ENCODE data around the gene PHTF2.
"Not testable (repeated sequence)": the region's sequence is repeated elsewhere in the genome, so short reads cannot be mapped to it uniquely, and the experiment has no call there.

Gene PHTF2

GRCh38 chr7:77831953-77832352 is 33.4 kb downstream of the PHTF2 start:
- DNase-seq, result no peak

DNA sequence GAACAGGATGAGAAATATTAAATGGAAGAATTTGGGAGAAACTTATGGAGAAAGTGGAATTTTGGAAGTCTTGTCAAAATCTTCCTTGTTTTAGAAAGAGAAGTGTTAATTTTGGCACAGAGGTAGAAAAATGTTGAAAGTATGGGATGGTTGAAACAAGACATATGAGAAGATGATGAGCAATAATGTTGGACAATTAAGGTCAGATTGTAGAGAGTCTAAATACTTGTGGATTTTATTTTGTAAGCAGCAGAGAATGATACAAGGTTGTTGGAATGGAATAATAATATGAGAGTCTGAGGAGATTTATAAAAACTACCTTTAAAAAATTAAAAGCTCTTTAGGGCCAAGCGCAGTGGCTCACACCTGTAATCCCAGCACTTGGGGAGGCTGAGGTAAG is 34.6 kb downstream of the PHTF2 start:
- no peak for DNase-seq

DNA sequence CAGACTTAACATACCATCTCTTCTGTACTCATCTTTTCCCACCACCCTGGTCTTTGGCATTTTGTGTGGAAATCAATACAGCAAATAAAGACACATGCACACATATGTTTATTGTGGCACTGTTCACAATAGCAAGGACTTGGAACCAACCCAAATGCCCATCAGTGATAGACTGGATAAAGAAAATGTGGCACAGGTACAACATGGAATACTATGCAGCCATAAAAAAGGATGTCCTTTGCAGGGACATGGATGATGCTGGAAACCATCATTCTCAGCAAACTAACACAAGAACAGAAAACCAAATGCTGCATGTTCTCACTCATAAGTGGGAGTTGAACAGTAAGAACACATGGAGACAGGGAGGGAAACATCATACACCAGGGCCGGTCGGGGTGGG is 37.9 kb downstream of the PHTF2 start:
- DNase-seq, result not testable (repeated sequence)

DNA sequence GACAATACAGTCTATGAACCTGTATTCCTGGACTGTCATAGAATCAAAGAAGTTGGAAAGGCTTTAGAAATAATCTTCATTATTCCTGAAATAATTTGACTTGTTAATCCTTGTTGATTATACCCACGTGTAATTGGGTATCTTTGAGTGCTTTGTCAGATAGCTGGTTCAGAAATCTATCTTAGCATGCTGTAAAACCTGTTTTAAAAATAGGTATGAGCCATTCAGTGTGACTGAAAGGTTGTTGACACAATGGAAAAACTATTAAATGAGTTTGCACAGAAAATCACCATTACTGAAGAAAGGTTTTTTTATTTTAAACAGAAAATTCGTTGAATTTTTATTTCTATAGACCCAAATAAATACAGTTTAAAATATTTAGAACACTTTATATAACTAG is 38.7 kb downstream of the PHTF2 start:
- DNase-seq, result no peak

DNA sequence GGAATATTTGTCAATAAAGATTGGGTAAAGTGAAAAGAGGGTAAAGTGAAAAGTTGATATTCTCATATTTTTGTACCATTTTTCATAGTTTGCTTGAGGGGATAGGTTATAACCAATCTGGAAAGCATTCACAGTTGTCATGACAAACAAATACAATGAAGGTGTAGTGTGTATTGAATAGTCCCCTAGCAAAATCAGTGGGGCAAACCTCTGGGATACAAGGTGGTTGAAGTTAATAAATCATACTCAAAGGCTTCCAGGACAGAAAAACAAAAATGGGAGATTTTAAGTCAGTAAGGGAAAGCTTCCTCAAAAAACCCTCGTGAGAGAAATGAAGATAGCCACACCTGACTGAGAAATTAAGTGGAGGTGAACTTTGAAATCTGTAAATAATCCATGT is 39.4 kb downstream of the PHTF2 start:
- DNase-seq, result no peak

DNA sequence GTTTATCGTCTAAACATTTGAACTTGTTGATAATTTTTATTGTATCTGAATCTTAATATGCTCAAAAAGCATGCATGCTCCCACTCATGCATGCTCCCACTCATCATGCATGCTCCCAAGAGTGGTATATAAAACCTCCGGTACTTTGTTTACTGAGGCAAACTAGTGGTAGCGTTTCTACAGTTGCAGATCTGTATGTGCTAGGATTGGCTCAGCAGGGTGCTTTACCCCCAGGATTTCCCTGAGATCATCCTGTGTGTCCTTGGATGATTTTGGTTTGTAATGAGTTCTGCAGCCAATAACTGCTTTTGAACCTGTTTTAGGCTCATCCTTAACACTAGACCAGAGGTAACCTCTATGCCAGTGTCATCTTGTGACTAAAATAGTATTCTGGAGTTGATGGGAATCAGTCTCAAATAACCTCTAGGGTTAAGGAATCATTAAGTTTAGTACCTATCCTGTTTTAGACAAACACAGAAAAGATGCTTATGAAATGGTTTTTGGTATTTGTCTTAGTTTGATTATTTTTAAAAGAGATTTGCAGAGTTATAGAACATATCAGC is 40.4 kb downstream of the PHTF2 start:
- DNase-seq, result no peak

GRCh38 chr7:77839919-77840318 is 41.3 kb downstream of the PHTF2 start:
- no peak for DNase-seq

- DNase-seq, result no peak
These were observed 44.6 kb downstream of the PHTF2 start for GRCh38 chr7:77843194-77843593.

DNA sequence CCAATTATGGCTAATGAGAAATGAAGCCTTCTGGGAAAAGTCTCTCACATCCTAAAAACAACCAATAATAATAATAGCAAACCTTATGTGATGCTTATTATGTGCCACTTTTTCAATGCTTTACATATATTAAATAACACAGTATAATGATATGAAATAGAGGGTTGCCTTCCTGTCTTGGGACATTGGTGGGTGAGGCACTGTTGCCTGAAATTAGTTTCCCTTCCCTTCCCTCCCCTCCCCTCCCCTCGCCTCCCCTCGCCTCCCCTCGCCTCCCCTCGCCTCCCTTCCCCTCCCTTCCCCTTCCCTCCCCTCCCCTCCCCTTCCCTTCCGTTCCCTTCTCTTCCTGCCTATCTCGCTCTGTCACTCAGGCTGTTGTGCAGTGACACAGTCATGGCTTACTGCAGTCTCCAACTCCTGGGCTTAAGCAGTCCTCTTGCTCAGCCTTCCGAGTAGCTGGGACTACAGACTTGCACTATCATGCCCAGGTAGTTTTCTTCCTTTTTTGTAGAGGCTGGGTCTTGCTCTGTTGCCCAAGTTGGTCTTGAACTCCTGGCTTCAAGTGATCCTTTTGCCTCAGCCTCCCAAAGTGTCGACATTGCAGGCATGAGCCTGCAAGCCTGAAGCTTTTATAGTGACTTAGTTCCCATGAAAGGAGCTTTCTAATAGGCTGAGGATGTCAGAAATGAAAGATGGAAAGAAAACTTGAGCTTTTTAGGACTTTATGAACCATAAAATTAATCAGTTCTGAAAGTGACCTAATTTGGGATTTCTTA is 47.9 kb downstream of the PHTF2 start:
- DNase-seq, result no peak

DNA sequence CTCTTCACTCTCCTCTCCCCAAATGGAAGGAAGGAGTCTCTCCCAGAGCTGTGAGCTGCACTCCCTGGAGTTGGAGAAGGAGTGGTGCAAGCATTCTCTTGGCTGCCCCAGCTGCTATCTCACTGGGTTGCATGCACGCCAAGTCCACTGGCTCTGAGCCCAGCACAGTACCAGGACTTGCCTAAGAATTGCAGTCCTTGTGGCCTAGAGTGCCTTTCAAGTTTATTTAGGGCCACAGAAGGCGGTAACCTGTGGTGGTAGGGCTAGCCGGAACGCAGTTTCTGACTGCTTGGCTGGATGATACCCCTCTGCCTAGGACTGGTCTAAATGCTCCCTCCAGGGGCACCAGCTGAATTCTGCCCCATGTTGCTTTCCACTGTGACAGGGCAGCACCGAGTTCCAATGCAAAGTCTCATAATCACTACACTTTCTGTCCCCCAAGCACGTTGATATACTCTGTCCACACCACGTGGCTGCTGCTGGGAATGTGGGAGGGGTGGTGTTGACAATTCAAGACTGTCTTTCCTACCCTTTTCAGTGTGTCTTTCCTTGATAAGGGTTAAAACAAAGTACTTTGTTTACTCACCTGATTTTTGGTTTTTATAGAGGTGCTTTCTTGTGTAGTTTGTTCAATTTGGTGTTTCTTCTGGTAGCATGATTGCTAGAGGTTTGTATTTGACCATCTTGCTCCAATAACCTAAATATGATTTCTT is 57.0 kb downstream of the PHTF2 start:
- DNase-seq, result no peak

- no peak for DNase-seq
These were observed 59.7 kb downstream of the PHTF2 start for GRCh38 chr7:77858278-77858677.

GRCh38 chr7:77859343-77859742 is 60.8 kb downstream of the PHTF2 start:
- no peak for DNase-seq

DNA sequence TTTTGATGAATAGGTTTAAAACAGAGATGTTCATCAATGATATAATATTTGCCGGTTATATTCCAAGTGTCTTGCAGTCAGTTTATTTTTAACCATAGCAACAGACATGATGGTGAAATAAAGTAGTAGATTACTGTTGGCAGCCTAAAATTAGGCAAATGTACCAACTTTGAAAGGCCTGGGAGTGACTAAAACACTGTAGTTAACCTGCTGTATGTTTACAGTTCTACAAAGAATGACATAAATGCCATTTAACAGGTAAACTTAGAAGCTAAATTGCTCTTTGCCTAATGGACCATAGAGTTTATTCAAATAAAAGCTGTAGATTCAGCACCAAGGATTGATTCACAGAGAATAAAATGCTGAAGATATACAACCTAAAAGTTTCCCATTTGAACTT is 64.1 kb downstream of the PHTF2 start:
- DNase-seq, result no peak

DNA sequence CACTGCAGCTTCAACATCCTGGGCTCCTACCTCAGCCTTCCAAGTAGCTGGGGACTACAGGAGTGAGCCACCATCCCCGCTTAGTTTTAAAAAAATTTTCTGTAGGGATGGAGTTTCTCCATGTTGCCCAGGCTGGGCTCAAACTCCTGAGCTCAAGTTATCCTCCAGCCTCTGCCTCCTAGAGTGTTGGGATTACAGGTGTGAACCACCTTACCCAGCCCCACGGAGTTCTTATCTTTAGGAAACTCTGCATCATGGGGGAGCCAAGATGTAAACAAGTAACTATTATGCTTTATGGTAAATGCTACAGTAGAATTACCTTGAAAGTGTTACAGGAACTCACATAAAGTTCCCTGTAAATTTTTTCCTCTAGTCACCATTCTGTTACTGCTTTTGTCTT is 65.3 kb downstream of the PHTF2 start:
- DNase-seq, result no peak

GRCh38 chr7:77866370-77866769 is 67.8 kb downstream of the PHTF2 start:
- DNase-seq, result no peak

GRCh38 chr7:77866786-77867536 is 68.4 kb downstream of the PHTF2 start:
- DNase-seq, result no peak

DNA sequence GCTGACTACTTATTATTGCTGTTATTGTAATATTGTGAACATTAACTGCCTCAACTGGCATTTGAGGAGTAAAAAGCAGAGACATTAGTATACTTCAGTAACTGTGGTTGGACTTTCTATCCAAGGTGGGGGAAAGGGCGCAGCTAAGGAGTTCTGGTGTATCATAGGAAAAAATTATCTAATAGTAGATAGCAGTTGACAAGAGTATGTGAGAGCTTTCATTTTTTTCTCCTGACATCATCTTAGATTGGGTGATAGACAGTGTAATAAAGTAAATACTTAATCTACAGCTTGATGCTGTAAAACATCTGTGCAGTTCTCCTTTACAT is 68.9 kb downstream of the PHTF2 start:
- no peak for DNase-seq

DNA sequence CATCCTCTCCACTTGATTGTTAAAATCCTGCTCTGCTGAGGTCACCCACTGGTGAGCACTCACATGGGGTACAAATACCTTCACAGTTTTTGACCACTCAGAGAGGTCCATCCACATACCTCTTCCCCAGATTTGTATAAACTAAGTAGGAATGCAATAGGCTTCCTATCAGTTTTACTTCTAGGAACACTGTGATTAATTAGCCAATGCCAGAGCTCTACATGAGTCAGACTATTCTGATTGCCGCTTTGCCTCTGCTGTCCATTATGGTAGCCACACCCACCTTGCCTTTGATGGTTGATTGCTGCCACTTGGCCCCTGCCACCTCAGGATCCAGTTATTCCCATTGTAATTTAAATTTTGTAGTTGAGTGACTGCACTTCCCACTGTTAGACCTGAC is 73.7 kb downstream of the PHTF2 start:
- DNase-seq, result not testable (repeated sequence)

DNA sequence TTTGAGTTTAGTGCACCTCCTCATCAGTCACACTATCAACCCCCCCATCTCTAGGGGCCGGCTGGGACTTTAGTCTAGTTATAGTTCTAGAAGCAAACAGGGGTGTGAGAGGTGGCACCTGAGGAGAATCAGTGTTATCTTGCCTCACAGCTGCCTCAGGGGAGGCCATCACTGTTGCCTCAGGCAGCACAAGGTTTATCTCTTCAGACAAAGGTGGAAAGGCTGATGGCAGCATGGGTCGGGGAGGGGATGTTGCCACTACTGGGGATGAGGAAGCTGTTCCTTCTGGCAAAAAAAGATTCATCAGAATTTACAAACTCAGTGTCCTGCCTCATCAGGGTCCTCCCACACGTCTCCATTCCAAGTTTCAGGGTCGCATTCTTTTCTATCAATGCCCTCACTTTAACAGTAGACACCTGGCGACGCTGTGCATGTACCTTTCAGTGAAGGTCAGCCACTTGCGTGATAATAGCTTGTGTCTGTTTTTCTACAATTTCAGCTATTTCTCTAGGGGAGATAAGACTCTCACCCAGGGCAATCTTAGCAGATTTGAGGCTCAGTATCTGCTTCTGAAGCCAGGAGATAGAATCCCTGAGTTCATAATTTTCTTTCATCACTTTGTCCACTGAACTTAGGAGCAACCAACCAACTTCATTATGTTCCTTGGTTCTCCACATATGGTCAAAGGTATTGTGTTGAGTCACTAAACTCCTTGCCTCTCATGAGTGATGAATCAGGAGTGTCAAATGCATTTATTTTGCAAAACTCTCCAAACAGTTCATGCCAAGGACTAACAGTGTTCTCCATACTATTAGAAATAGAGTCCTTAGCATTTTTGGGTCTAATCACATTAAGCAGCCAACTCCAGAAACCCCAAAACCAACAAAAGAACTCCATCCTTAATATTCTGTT is 75.1 kb downstream of the PHTF2 start:
- DNase-seq, result not testable (repeated sequence)

DNA sequence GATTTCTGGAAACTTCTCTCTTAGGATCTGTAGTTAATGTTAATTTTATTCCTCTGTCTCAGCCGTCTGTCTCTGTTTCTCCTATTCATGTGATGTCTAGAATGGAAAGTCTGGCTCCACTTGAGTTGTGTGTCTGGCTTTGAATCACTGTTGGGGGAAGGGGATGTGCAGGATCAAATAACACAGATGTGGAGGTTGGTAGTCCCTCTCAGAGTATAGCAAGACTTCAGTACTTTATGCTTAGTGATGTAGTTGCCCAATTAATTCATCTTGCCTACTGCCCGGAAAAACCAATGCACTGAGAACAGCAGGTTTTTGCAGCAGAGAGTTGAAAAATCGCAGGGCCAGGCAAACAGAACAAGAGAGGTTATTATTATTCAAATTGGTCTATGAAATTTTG is 79.2 kb downstream of the PHTF2 start:
- DNase-seq, result no peak

DNA sequence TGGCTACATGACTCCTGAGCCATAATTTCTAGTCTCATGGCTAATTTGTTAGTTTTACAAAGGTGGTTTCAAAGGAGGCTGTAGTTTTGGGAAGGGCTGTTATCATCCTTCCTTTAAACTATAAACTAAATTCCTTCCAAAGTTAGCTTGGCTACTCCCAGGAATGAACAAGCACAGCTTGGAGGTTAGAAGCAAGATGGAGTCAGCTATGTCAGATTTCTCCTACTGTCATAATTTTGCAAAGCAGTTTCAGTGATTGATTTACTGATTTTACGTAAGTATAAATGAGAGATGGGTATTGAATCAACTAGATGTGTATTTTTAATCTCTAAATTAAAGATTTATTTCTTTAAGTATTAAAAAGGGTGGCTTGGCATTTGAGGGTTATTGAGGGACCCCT is 79.9 kb downstream of the PHTF2 start:
- DNase-seq, result no peak

- no peak for DNase-seq
These were observed 80.7 kb downstream of the PHTF2 start for GRCh38 chr7:77879272-77879671.

DNA sequence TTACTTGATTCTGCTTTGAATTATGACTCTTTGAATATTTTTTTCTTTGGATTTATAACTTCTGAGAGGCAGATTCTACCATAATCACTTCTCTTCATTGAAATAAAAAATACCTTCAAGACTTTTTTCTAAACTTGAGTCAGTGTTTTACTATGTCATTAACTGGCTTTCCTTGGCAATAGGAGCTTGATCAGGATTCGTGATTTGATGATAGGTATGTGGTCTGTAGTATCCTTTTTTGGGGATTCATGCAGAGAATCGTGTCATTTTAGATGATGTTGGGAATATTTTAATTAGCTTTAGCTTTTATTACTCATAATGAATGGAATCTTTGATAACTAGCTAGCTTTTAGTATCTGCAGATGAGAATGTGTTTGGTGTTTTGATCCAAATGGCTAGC is 83.3 kb downstream of the PHTF2 start:
- DNase-seq, result no peak
